ENCODE results near the gene CFAP69.

The CFAP69 gene

DNA sequence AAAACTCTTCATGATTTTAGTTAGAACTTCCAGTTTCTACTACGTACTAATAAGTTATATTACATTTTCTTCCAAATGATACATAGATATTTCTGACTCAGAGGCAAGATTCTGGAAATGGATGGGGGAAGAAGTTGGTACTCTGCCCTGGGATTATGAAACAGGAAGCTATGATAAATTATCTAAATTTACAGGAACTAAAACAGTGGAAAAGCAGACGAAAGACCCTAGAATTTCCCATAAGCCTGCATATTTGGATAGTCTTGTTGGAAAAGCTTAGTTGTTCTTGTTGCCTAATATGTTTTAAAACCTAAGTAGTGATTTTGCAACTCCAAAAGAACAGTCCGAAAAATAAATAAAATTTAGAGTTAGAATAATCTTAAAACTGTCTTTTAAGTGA is 21.8 kb downstream of the CFAP69 start:
- H3K4me3 ChIP-seq (replicated peaks; ENCODE audit: low read depth, low read length): no peak overlapping the region
- DNase-seq (ENCODE audit: extremely low read depth, low read depth): no peak
- TF ChIP-seq, protein P1, sequence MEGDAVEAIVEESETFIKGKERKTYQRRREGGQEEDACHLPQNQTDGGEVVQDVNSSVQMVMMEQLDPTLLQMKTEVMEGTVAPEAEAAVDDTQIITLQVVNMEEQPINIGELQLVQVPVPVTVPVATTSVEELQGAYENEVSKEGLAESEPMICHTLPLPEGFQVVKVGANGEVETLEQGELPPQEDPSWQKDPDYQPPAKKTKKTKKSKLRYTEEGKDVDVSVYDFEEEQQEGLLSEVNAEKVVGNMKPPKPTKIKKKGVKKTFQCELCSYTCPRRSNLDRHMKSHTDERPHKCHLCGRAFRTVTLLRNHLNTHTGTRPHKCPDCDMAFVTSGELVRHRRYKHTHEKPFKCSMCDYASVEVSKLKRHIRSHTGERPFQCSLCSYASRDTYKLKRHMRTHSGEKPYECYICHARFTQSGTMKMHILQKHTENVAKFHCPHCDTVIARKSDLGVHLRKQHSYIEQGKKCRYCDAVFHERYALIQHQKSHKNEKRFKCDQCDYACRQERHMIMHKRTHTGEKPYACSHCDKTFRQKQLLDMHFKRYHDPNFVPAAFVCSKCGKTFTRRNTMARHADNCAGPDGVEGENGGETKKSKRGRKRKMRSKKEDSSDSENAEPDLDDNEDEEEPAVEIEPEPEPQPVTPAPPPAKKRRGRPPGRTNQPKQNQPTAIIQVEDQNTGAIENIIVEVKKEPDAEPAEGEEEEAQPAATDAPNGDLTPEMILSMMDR (IDR thresholded peaks at IDR 0.05; ENCODE audit: low read depth, low read length, missing control alignments): no peak

DNA sequence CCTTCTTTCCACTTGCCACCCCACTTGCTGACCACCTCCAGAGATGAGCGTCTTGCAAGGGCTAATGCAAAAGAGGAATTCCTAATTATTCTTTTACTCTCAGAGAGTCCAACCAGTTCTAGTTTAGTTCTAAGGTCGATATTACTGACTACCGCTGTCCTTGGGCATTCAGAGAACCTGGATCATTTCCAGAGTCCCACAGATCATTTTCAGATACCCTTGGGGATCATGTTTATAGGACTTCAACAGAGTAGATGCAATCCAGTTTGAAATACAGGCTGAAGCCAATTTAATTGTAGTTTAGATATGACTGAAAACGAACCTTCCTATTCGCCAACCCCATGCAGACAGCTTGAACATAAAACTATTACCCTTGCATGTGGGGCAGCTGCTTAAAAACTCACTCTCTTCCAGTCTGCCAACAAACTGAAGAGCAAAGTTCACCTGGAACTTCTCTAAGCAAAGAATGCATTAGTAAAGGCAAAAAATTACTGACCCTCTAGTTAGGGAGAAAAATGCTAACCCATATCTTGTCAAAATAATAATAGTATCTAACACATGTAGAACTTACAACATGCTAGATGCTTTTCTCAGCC is 22.4 kb downstream of the CFAP69 start:
- DNase-seq (ENCODE audit: extremely low read depth, low read depth): no peak

DNA sequence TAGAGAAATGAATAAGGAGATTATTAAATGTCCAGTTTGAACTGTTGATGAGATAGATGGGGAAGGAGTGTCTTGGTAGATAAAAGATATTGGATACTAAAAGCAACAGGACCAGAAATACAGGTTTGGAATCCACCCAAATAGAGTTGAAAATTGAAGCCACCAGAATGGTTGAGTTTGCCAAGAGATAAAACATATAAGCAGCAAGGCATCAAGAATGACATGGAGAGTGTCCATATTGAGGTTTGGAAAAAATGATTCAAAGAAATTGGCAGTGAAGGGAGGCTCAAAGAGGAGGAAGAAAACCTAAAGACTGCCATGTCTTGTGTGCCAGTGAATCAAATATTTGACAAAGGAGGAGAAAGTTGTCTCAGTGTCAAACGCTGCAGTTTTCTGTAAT is 24.2 kb downstream of the CFAP69 start:
- no peak for DNase-seq (ENCODE audit: extremely low read depth, low read depth)

More for the DNA sequence above, 22.4 kb downstream of the CFAP69 start:
- TF ChIP-seq, protein P1 (IDR thresholded peaks at IDR 0.05; ENCODE audit: low read depth, low read length, missing control alignments): no peak
- no peak overlapping the region for H3K4me3 ChIP-seq (replicated peaks; ENCODE audit: low read depth, low read length)

DNA sequence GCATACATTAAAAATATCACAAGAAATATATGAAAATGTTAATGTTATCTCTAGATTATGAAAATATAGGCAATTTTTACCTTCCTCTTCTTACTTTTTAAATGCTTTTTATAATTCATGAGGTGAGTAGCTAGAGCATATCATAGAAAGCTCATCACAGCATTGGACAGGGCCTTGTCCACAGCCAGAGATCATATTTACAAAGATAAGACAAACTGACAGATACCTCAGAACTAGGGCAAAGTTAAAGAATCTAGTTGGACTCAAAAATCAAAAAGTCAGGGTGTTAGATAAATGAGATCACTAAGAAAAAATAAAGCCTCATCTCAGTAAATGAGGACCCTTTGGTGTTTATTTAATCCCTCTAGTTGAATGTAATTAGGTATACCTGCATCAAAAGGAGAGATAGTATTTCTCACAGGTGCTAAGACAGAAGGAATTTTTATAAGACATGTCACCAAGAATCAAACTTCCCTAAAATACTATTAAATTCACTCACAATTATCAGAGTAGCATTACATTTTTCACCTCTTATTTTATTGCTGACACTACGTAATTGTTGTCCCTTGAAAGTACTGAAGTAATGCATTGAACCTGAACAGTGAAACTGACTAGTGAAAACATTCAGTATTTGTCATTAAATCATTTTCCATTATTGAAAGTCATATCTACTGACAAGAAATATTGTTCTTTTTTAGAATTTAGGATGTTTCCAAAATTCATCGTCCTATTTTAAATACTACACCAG is 25.6 kb downstream of the CFAP69 start:
- TF ChIP-seq, protein P1 (IDR thresholded peaks at IDR 0.05; ENCODE audit: low read depth, low read length, missing control alignments): no peak
- no peak overlapping the region for H3K4me3 ChIP-seq (replicated peaks; ENCODE audit: low read depth, low read length)
- no peak for DNase-seq (ENCODE audit: extremely low read depth, low read depth)

More for the DNA sequence above, 24.2 kb downstream of the CFAP69 start:
- H3K4me3 ChIP-seq (replicated peaks; ENCODE audit: low read depth, low read length): no peak overlapping the region
- TF ChIP-seq, protein P1 (IDR thresholded peaks at IDR 0.05; ENCODE audit: low read depth, low read length, missing control alignments): no peak

DNA sequence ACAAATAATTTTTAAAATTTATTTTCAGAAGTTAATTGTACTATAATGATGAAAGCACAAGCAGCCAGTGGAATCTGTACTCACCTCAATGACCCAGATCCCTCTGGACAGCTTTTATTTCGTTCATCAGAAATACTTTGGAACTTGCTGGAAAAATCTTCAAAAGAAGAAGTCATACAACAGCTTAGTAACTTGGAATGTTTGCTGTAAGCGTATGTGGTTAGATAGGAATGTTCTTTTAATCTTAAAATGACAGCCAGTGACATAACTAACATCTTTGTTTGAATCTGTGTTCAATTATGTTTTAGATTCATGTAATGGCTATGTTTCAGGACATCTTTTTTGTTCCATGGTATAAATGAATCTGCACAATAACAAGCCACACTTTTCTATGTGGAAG is 26.8 kb downstream of the CFAP69 start:
- TF ChIP-seq, protein P1 (IDR thresholded peaks at IDR 0.05; ENCODE audit: low read depth, low read length, missing control alignments): no peak
- no peak for DNase-seq (ENCODE audit: extremely low read depth, low read depth)
- no peak overlapping the region for H3K4me3 ChIP-seq (replicated peaks; ENCODE audit: low read depth, low read length)

DNA sequence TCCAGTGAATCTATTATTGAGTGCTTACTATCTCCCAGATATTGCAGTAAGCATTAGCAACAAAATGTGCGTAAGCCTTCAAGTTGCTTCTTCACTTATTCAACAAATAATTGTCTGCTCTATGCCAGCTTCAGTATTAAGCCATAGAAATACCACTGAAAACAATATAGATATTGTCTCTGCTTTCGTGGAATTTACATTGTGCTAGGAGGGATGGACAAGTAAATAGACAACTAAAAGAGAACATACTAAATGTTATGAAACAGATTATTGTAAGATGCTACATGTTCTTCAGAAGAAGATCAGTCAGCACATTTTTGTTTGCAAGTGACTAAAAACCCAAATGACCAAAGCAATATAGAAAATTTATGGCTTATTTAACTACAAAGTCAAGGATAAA is 27.3 kb downstream of the CFAP69 start:
- no peak for DNase-seq (ENCODE audit: extremely low read depth, low read depth)
- no peak overlapping the region for H3K4me3 ChIP-seq (replicated peaks; ENCODE audit: low read depth, low read length)
- TF ChIP-seq, protein P1 (IDR thresholded peaks at IDR 0.05; ENCODE audit: low read depth, low read length, missing control alignments): no peak

All from HFF-Myc (cell line).